ENCODE results near the gene OR2S2. TPM values are rescaled to one million over a fixed set of nuclear protein-coding genes. Genes with fewer than 3 reads are reported as not detected.
A peak's percentile ranks its signal among the peaks of the same experiment; 100 is the strongest.

Gene OR2S2
- total RNA-seq, 2 donors from 2014 or later, result not detected

DNA sequence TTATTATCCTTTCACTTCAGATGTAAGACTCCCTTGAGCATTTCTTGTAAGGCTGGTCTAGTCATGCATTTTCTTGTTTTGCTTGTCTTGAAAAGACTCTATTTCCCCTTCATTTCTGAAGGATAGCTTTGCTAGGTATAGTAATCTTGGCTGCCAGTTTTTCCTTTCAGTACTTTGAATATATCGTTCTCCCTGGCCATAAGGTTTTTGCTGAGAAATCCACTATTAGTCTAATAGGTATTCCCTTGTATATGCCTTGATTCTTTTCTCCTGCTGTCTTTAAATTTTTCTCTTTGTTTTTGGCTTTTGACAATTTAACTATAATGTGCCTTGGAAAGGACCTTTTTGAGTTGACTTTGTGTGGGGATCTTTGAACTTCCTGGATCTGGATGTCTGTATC lies 16.8 kb upstream of the OR2S2 start:
- peaks cover 59% of the 10 kb centered on the region for H3K27me3 Mint-ChIP-seq (ENCODE audit: insufficient read depth)
- peaks cover 16% of the 10 kb centered on the region for H3K9me3 Mint-ChIP-seq

DNA sequence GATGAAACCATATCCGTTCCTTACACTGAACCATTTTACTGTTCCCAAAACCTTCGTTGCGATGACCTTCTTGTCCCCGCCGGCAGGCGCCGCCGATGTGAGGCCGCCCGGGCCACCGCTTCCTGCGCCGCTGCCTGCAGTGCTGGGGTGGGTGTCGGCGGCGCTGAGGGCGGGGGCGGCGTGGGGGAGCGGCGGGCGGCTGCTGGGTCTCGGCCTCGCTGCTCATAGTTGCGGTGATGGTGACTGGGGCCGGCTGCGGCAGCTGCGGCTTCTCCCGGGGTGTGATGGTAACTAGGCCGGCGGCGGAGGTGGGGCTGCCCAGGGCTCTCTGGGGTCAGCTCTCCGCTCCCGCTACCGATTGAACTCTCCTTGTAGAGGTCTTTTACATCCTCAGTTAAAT lies 14.1 kb upstream of the OR2S2 start:
- Histone ChIP-seq H3K9me3 (ENCODE audit: control insufficient read depth, low read length) (peaks cover 15% of the 10 kb centered on the region), H3K36me3 (ENCODE audit: control insufficient read depth, insufficient read depth, low read length) (no peaks in the 10 kb centered on the region), H3K4me3 (ENCODE audit: low read length) (no peak overlapping the region), H3K27me3 (ENCODE audit: control insufficient read depth, insufficient read depth, low read length, poor library complexity, severe bottlenecking) (peaks cover 41% of the 10 kb centered on the region), H3K9ac (ENCODE audit: extremely low read depth, low read length, poor library complexity, severe bottlenecking) (no peak overlapping the region), H3K4me1 (ENCODE audit: control insufficient read depth, insufficient read depth, low read length) (no peaks in the 10 kb centered on the region), H3K27ac (ENCODE audit: low read depth, low read length) (no peak overlapping the region)
- WGBS, 2 experiments (ENCODE audit: insufficient coverage in 1 of 2, insufficient read length in 1 of 2), result 40 to 42% methylated on average over 1 to 35 of the region's 35 CpGs
- Mint-ChIP-seq H3K4me1 (no peaks in the 10 kb centered on the region), H3K4me3 (peak overlapping the region; percentile 2), H3K9me3 (peaks cover 16% of the 10 kb centered on the region), H3K36me3 (ENCODE audit: low read depth) (no peaks in the 10 kb centered on the region), H3K27ac (no peak overlapping the region), H3K27me3 (ENCODE audit: insufficient read depth) (peaks cover 73% of the 10 kb centered on the region)
- peak; percentile 88 for DNase-seq
- TF ChIP-seq, protein P1, sequence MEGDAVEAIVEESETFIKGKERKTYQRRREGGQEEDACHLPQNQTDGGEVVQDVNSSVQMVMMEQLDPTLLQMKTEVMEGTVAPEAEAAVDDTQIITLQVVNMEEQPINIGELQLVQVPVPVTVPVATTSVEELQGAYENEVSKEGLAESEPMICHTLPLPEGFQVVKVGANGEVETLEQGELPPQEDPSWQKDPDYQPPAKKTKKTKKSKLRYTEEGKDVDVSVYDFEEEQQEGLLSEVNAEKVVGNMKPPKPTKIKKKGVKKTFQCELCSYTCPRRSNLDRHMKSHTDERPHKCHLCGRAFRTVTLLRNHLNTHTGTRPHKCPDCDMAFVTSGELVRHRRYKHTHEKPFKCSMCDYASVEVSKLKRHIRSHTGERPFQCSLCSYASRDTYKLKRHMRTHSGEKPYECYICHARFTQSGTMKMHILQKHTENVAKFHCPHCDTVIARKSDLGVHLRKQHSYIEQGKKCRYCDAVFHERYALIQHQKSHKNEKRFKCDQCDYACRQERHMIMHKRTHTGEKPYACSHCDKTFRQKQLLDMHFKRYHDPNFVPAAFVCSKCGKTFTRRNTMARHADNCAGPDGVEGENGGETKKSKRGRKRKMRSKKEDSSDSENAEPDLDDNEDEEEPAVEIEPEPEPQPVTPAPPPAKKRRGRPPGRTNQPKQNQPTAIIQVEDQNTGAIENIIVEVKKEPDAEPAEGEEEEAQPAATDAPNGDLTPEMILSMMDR (conservative IDR thresholded peaks at IDR 0.05), result peak; percentile 40

More for the DNA sequence above, 16.8 kb upstream of the OR2S2 start:
- Histone ChIP-seq H3K36me3 (ENCODE audit: control insufficient read depth, insufficient read depth, low read length) (no peaks in the 10 kb centered on the region), H3K27me3 (ENCODE audit: control insufficient read depth, insufficient read depth, low read length, poor library complexity, severe bottlenecking) (peaks cover 23% of the 10 kb centered on the region), H3K9ac (ENCODE audit: extremely low read depth, low read length, poor library complexity, severe bottlenecking) (no peak overlapping the region), H3K27ac (ENCODE audit: low read depth, low read length) (no peak overlapping the region), H3K4me3 (ENCODE audit: low read length) (no peak overlapping the region), H3K4me1 (ENCODE audit: control insufficient read depth, insufficient read depth, low read length) (no peaks in the 10 kb centered on the region), H3K9me3 (ENCODE audit: control insufficient read depth, low read length) (peaks cover 15% of the 10 kb centered on the region)
- TF ChIP-seq, protein P1 (conservative IDR thresholded peaks at IDR 0.05), result no peak
- no peaks in the 10 kb centered on the region for H3K36me3 Mint-ChIP-seq (ENCODE audit: low read depth)
- WGBS, 2 experiments (ENCODE audit: insufficient coverage in 1 of 2, insufficient read length in 1 of 2), result 94% methylated on average over 1 of the region's 1 CpG; no CpG with 5 or more reads in 1 of the 2 experiments
- DNase-seq, result no peak
- no peak overlapping the region for H3K27ac Mint-ChIP-seq
- H3K4me1 Mint-ChIP-seq, result no peaks in the 10 kb centered on the region
- no peak overlapping the region for H3K4me3 Mint-ChIP-seq

DNA sequence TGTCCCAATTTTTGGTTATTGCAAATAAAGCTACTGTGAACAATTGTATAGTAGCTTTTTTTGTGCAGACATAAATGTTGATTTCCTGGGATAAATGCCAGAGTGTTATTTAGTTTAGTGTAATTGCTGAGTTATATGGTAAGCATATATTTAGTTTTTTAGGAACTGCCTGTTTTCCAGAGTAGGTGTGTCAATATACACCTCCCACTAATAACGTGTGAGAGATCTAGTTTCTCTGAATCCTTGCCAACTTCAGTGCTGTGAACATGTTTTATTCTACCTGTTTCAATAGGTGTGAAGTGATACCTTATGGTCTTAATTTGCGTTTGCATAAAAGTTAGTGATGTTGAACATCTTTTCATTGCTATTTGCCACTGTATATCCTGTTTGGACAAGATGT lies 9.1 kb upstream of the OR2S2 start:
- no peaks in the 10 kb centered on the region for H3K36me3 Mint-ChIP-seq (ENCODE audit: low read depth)
- 73% methylated on average over 2 of the region's 2 CpGs; no CpG with 5 or more reads in 1 of the 2 experiments for WGBS, 2 experiments (ENCODE audit: insufficient coverage in 1 of 2, insufficient read length in 1 of 2)
- Histone ChIP-seq H3K9me3 (ENCODE audit: control insufficient read depth, low read length) (no peaks in the 10 kb centered on the region), H3K27ac (ENCODE audit: low read depth, low read length) (no peak overlapping the region), H3K36me3 (ENCODE audit: control insufficient read depth, insufficient read depth, low read length) (no peaks in the 10 kb centered on the region), H3K9ac (ENCODE audit: extremely low read depth, low read length, poor library complexity, severe bottlenecking) (no peak overlapping the region), H3K27me3 (ENCODE audit: control insufficient read depth, insufficient read depth, low read length, poor library complexity, severe bottlenecking) (peaks cover 33% of the 10 kb centered on the region), H3K4me3 (ENCODE audit: low read length) (no peak overlapping the region), H3K4me1 (ENCODE audit: control insufficient read depth, insufficient read depth, low read length) (no peaks in the 10 kb centered on the region)
- no peaks in the 10 kb centered on the region for H3K9me3 Mint-ChIP-seq
- H3K27me3 Mint-ChIP-seq (ENCODE audit: insufficient read depth), result peaks cover 73% of the 10 kb centered on the region
- no peak for DNase-seq
- no peak overlapping the region for H3K4me3 Mint-ChIP-seq
- no peaks in the 10 kb centered on the region for H3K4me1 Mint-ChIP-seq
- TF ChIP-seq, protein P1 (conservative IDR thresholded peaks at IDR 0.05), result no peak
- H3K27ac Mint-ChIP-seq, result no peak overlapping the region

Data from endodermal cell (in vitro differentiated cells).